OCI-LY7 (cell line): ENCODE data around the gene RIMBP2.

Experiments
- EZH2phosphoT487 ChIP-seq: fragments of 200-600 bp; sonication (generic); IDR thresholded peaks from 2 replicates; pipeline ENCODE4 v1.6.1; 2018; ENCODE audit warnings: low read depth, borderline replicate concordance, mild to moderate bottlenecking, mixed run types, antibody characterized with exemption, low read length, moderate library complexity, mixed read lengths
- TF ChIP-seq, protein P1 (sequence below): fragments of 200-600 bp; sonication (generic); conservative IDR thresholded peaks from 2 replicates; pipeline ENCODE4 v1.5.1; 2014; ENCODE audit warnings: mild to moderate bottlenecking, antibody characterized with exemption, low read length, moderate library complexity, mixed read lengths

- TF ChIP-seq, protein P1, sequence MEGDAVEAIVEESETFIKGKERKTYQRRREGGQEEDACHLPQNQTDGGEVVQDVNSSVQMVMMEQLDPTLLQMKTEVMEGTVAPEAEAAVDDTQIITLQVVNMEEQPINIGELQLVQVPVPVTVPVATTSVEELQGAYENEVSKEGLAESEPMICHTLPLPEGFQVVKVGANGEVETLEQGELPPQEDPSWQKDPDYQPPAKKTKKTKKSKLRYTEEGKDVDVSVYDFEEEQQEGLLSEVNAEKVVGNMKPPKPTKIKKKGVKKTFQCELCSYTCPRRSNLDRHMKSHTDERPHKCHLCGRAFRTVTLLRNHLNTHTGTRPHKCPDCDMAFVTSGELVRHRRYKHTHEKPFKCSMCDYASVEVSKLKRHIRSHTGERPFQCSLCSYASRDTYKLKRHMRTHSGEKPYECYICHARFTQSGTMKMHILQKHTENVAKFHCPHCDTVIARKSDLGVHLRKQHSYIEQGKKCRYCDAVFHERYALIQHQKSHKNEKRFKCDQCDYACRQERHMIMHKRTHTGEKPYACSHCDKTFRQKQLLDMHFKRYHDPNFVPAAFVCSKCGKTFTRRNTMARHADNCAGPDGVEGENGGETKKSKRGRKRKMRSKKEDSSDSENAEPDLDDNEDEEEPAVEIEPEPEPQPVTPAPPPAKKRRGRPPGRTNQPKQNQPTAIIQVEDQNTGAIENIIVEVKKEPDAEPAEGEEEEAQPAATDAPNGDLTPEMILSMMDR: no peak
- TF ChIP-seq EZH2phosphoT487: no peak
Observed at GRCh38 chr12:130748786-130749185, 32.7 kb upstream of the RIMBP2 start.
